ENCODE results near the gene SMC2.

SMC2 gene

DNA sequence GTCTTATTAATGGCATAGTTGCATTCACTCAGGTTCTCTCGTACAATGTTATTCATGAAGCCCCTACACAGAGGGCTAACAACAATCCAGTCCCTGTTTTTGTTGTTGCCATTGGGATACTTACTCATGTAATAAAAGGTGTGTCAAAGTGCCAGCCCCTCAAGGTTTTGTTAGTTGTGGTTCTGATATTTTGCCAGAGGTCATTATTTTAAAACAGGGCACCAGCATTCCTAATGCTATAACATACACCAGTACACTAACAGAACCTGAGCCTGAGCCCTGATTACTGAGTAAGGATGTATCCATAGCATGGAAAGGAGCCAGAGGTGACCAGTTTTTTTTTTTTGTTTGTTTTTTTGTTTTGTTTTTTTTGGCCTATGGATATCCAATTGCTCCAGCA, 50.2 kb downstream of the SMC2 start:
- TF ChIP-seq, protein P1, sequence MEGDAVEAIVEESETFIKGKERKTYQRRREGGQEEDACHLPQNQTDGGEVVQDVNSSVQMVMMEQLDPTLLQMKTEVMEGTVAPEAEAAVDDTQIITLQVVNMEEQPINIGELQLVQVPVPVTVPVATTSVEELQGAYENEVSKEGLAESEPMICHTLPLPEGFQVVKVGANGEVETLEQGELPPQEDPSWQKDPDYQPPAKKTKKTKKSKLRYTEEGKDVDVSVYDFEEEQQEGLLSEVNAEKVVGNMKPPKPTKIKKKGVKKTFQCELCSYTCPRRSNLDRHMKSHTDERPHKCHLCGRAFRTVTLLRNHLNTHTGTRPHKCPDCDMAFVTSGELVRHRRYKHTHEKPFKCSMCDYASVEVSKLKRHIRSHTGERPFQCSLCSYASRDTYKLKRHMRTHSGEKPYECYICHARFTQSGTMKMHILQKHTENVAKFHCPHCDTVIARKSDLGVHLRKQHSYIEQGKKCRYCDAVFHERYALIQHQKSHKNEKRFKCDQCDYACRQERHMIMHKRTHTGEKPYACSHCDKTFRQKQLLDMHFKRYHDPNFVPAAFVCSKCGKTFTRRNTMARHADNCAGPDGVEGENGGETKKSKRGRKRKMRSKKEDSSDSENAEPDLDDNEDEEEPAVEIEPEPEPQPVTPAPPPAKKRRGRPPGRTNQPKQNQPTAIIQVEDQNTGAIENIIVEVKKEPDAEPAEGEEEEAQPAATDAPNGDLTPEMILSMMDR (IDR thresholded peaks at IDR 0.05; ENCODE audit: low read depth, low read length): no peak
- in situ Hi-C loops (cut with HindIII; ENCODE audit: low sequenced_read_pairs): no loop called here
- peak; percentile 7 for DNase-seq (ENCODE audit: low read depth, low spot score)
- H3K4me3 ChIP-seq (ENCODE audit: low read depth, low read length): no peak overlapping the region

GRCh38 chr9:104173067-104173466, 79.0 kb downstream of the SMC2 start:
- TF ChIP-seq, protein P1 (IDR thresholded peaks at IDR 0.05; ENCODE audit: low read depth, low read length): no peak
- in situ Hi-C loops (cut with HindIII; ENCODE audit: low sequenced_read_pairs): no loop called here
- no peak for DNase-seq (ENCODE audit: low read depth, low spot score)
- H3K4me3 ChIP-seq (ENCODE audit: low read depth, low read length): no peak overlapping the region

DNA sequence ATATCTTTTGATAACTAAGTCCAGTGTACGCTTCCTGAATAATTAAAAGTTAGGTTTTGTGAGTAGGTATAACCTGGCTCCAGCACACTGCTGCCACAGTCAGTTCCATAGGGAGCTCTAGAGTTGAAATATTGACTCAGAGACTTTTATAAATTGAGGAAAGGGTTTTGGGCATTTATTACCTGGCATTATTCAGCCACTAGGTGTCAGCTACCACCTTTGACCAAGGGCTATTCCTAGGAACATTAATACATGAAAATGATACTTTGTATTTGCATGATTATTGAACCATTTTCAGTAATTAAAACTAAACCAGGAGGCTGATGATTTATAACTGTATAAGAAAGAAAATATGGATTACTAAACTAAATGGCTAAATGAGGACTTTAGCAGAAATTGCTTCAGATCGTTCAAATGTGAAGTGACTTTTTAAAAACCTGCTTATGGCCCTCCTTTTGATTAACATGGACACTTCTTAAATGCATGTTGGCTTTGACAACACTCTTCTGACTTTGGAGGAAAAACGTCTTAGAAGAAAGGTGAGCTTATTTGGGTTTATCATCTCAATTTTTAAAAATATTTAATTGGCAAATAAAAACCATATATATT, 83.0 kb downstream of the SMC2 start:
- H3K4me3 ChIP-seq (ENCODE audit: low read depth, low read length): no peak overlapping the region
- DNase-seq (ENCODE audit: low read depth, low spot score): no peak
- in situ Hi-C loops (cut with HindIII; ENCODE audit: low sequenced_read_pairs): no loop called here
- TF ChIP-seq, protein P1 (IDR thresholded peaks at IDR 0.05; ENCODE audit: low read depth, low read length): peak; percentile 21

GRCh38 chr9:104177676-104178075, 83.6 kb downstream of the SMC2 start:
- in situ Hi-C loops (cut with HindIII; ENCODE audit: low sequenced_read_pairs): no loop called here
- no peak for DNase-seq (ENCODE audit: low read depth, low spot score)
- H3K4me3 ChIP-seq (ENCODE audit: low read depth, low read length): no peak overlapping the region
- TF ChIP-seq, protein P1 (IDR thresholded peaks at IDR 0.05; ENCODE audit: low read depth, low read length): no peak
